WTC11 (cell line): ENCODE measurements around the gene RBM47. TPM values are rescaled to one million over a fixed set of nuclear protein-coding genes. Genes with fewer than 3 reads are reported as not detected.

Experiments
- ATAC-seq: fragments of 200-7000 bp; cut with Tn5 transposase; 2 replicates; pipeline ENCODE4 v1.10.0; 2021; ENCODE audit warnings: mild to moderate bottlenecking, moderate library complexity
- CTCF ChIA-PET: fragments of 300-600 bp; sonication (Branson Sonifier 250); formaldehyde crosslinking; loops from one replicate; lab custom pipeline; 2021; ENCODE audit warnings: antibody characterized with exemption; lab: Charles Lee
- POLR2A ChIA-PET: fragments of 350-600 bp; sonication (Branson Sonifier 250); formaldehyde crosslinking; loops from one replicate; lab custom pipeline; 2021; ENCODE audit warnings: antibody characterized with exemption; lab: Charles Lee
- DNase-seq: peaks from one replicate; pipeline ENCODE4 v3.0.0; 2021; ENCODE audit warnings: low spot score
- H3K27ac Mint-ChIP-seq: 2 replicates; pipeline ENCODE4 v1.8.0; 2021; ENCODE audit warnings: mixed read lengths
- H3K27me3 Mint-ChIP-seq: 2 replicates; pipeline ENCODE4 v1.8.0; 2021; ENCODE audit warnings: low read depth, mild to moderate bottlenecking, moderate library complexity, mixed read lengths
- H3K36me3 Mint-ChIP-seq: 2 replicates; pipeline ENCODE4 v1.8.0; 2021; ENCODE audit warnings: mixed read lengths
- H3K4me1 Mint-ChIP-seq: 2 replicates; pipeline ENCODE4 v1.8.0; 2022; ENCODE audit warnings: mixed read lengths
- H3K4me3 Mint-ChIP-seq: 2 replicates; pipeline ENCODE4 v1.8.0; 2021; ENCODE audit warnings: mild to moderate bottlenecking, moderate library complexity, mixed read lengths
- H3K9me3 Mint-ChIP-seq: 2 replicates; pipeline ENCODE4 v1.8.0; 2021; ENCODE audit warnings: mixed read lengths
- ARID4B ChIP-seq: sonication (generic); formaldehyde crosslinking; IDR thresholded peaks from 2 replicates; pipeline ENCODE4 v1.8.0; 2023; ENCODE audit warnings: missing genetic modification reagents, mild to moderate bottlenecking, borderline replicate concordance
- CBFB ChIP-seq: sonication (generic); formaldehyde crosslinking; IDR thresholded peaks from 2 replicates; pipeline ENCODE4 v1.8.1; 2022; ENCODE audit warnings: mild to moderate bottlenecking, low read depth, missing genetic modification reagents
- CDX4 ChIP-seq: fragments of 250-450 bp; sonication (Bioruptor Pico); IDR thresholded peaks from 2 replicates; pipeline ENCODE4 v1.9.0; 2021; ENCODE audit warnings: moderate library complexity, mild to moderate bottlenecking, inconsistent platforms, borderline replicate concordance
- E2F1 ChIP-seq: sonication (generic); formaldehyde crosslinking; IDR thresholded peaks from 2 replicates; pipeline ENCODE4 v1.8.0; 2022; ENCODE audit warnings: mild to moderate bottlenecking, missing genetic modification reagents
- E2F5 ChIP-seq: sonication (generic); formaldehyde crosslinking; IDR thresholded peaks from 2 replicates; pipeline ENCODE4 v1.8.1; 2022; ENCODE audit warnings: mild to moderate bottlenecking, moderate library complexity, missing genetic modification reagents
- ESRRA ChIP-seq: sonication (generic); formaldehyde crosslinking; IDR thresholded peaks from 2 replicates; pipeline ENCODE4 v1.8.1; 2022; ENCODE audit warnings: mild to moderate bottlenecking, missing genetic modification reagents, borderline replicate concordance
- FOXJ3 ChIP-seq: sonication (generic); formaldehyde crosslinking; IDR thresholded peaks from 2 replicates; pipeline ENCODE4 v1.9.0; 2021; ENCODE audit warnings: missing genetic modification reagents, mild to moderate bottlenecking, borderline replicate concordance
- GTF2I ChIP-seq: fragments of 250-450 bp; sonication (Bioruptor Pico); conservative IDR thresholded peaks from 2 replicates; pipeline ENCODE4 v1.4.0; 2021; ENCODE audit warnings: mild to moderate bottlenecking
- MAX ChIP-seq: sonication (generic); formaldehyde crosslinking; IDR thresholded peaks from 2 replicates; pipeline ENCODE4 v1.8.0; 2022; ENCODE audit warnings: mild to moderate bottlenecking, missing genetic modification reagents
- RORB ChIP-seq: fragments of 250-450 bp; sonication (Bioruptor Pico); IDR thresholded peaks from 2 replicates; pipeline ENCODE4 v1.9.0; 2021; ENCODE audit warnings: mild to moderate bottlenecking
- SMAD3 ChIP-seq: sonication (generic); formaldehyde crosslinking; IDR thresholded peaks from 2 replicates; pipeline ENCODE4 v1.8.0; 2022; ENCODE audit warnings: missing genetic modification reagents, mild to moderate bottlenecking, borderline replicate concordance
- SMAD4 ChIP-seq: sonication (generic); formaldehyde crosslinking; IDR thresholded peaks from 2 replicates; pipeline ENCODE4 v1.8.0; 2022; ENCODE audit warnings: mild to moderate bottlenecking, missing genetic modification reagents
- STAT6 ChIP-seq: sonication (generic); formaldehyde crosslinking; conservative IDR thresholded peaks from 2 replicates; pipeline ENCODE4 v1.8.1; 2023; ENCODE audit warnings: mild to moderate bottlenecking, low read depth, missing genetic modification reagents, moderate library complexity
- TCF7 ChIP-seq: sonication (generic); formaldehyde crosslinking; IDR thresholded peaks from 2 replicates; pipeline ENCODE4 v1.8.0; 2022; ENCODE audit warnings: mild to moderate bottlenecking, low read depth, missing genetic modification reagents, moderate library complexity
- ZBTB43 ChIP-seq: sonication (generic); formaldehyde crosslinking; IDR thresholded peaks from 2 replicates; pipeline ENCODE4 v1.8.1; 2023; ENCODE audit warnings: mild to moderate bottlenecking, missing genetic modification reagents
- ZNF121 ChIP-seq: sonication (generic); formaldehyde crosslinking; IDR thresholded peaks from 2 replicates; pipeline ENCODE4 v1.8.0; 2023; ENCODE audit warnings: missing genetic modification reagents
- ZNF317 ChIP-seq: sonication (generic); formaldehyde crosslinking; IDR thresholded peaks from 2 replicates; pipeline ENCODE4 v1.8.1; 2023; ENCODE audit warnings: low read depth, mild to moderate bottlenecking, moderate library complexity, missing genetic modification reagents, borderline replicate concordance
- ZNF425 ChIP-seq: fragments of 250-450 bp; sonication (Bioruptor Pico); conservative IDR thresholded peaks from 2 replicates; pipeline ENCODE4 v1.9.0; 2021; ENCODE audit warnings: mild to moderate bottlenecking
- ZNF512 ChIP-seq: sonication (generic); formaldehyde crosslinking; IDR thresholded peaks from 2 replicates; pipeline ENCODE4 v1.8.1; 2022; ENCODE audit warnings: missing genetic modification reagents, borderline replicate concordance
- total RNA-seq: library from RNA; stranded (reverse); gene quantifications from 3 replicates; pipeline ENCODE4 v1.2.3, GENCODE V29; 2021

RBM47 gene
- total RNA-seq, 1 experiment from 2014 or later: 97.9 TPM

- Mint-ChIP-seq H3K4me3 (no peak overlapping the region), H3K36me3 (peaks cover 21% of the 10 kb centered on the region), H3K27ac (no peak overlapping the region), H3K9me3 (peaks cover 17% of the 10 kb centered on the region), H3K27me3 (peaks cover 4% of the 10 kb centered on the region; the same call in 1 of the 2 replicates), H3K4me1 (no peaks in the 10 kb centered on the region)
- no peak for TF ChIP-seq TCF7 (CRISPR knock-in tag)
- no peak for TF ChIP-seq SMAD4 (CRISPR knock-in tag)
- TF ChIP-seq GTF2I (CRISPR knock-in tag): no peak
- TF ChIP-seq RORB (CRISPR knock-in tag): no peak
- no peak for TF ChIP-seq ESRRA (CRISPR knock-in tag)
- no peak for TF ChIP-seq E2F1
- TF ChIP-seq ZNF317: no peak
- no peak for TF ChIP-seq E2F5 (CRISPR knock-in tag)
- TF ChIP-seq CBFB (CRISPR knock-in tag): no peak
- TF ChIP-seq ZNF121: no peak
- no peak for TF ChIP-seq MAX (CRISPR knock-in tag)
- TF ChIP-seq CDX4 (CRISPR knock-in tag): no peak
- ChIA-PET CTCF (no interaction called here), POLR2A (no interaction called here)
- DNase-seq (no peak), ATAC-seq (no peak)
Measured at GRCh38 chr4:40417941-40418340, 211.7 kb downstream of the RBM47 start.

GRCh38 chr4:40414673-40415072 is 215.0 kb downstream of the RBM47 start:
- peaks cover 5% of the 10 kb centered on the region; the same call in 1 of the 2 replicates for H3K36me3 Mint-ChIP-seq
- ChIA-PET CTCF (interaction anchor here (2.2 kb wide), 1 partner anchor 97 kb away, joined by 6 read pairs; no protein-coding TSS in a partner anchor), POLR2A (no interaction called here)
- no peak for ATAC-seq
- peaks cover 4% of the 10 kb centered on the region; the same call in 1 of the 2 replicates for H3K27me3 Mint-ChIP-seq
- no peak overlapping the region for H3K4me3 Mint-ChIP-seq
- no peak overlapping the region for H3K27ac Mint-ChIP-seq
- H3K4me1 Mint-ChIP-seq: no peaks in the 10 kb centered on the region
- DNase-seq: no peak
- peaks cover 15% of the 10 kb centered on the region for H3K9me3 Mint-ChIP-seq
- no peak for TF ChIP-seq ZNF317
- TF ChIP-seq SMAD4 (CRISPR knock-in tag): no peak
- no peak for TF ChIP-seq ZNF425 (CRISPR knock-in tag)
- TF ChIP-seq ZNF512: no peak
- no peak for TF ChIP-seq STAT6 (CRISPR knock-in tag)
- TF ChIP-seq FOXJ3 (CRISPR knock-in tag): no peak
- no peak for TF ChIP-seq ARID4B (CRISPR knock-in tag)
- TF ChIP-seq SMAD3 (CRISPR knock-in tag): no peak
- TF ChIP-seq ZBTB43: no peak
